Heart right ventricle (tissue), 16 donors: ENCODE measurements around the gene CEP128. TPM values are rescaled to one million over a fixed set of nuclear protein-coding genes. Genes with fewer than 3 reads are reported as not detected.

Source experiments
- ATAC-seq, 8 donors: fragments of 200-7000 bp; cut with Tn5 transposase; one replicate each; pipeline ENCODE4 v1.9.1; 2020; ENCODE audit warnings: mild to moderate bottlenecking in 8 of 8, moderate library complexity in 8 of 8, moderate number of reproducible peaks in 1 of 8
- DNase-seq, 2 donors: peaks; one replicate each; pipeline ENCODE4 v3.0.0-alpha.2; 2020
- H3K27ac ChIP-seq, 10 donors: fragments of 200-600 bp; sonication (generic) in 2 of 10; one replicate each; pipeline versions ENCODE4 v1.5.0 to v1.8.0; 2020 to 2022; ENCODE audit warnings: mild to moderate bottlenecking in 3 of 10
- H3K27me3 ChIP-seq, 7 donors: fragments of 200-600 bp; one replicate each; pipeline ENCODE4 v1.8.0; 2021 to 2022; ENCODE audit warnings: mild to moderate bottlenecking in 2 of 7
- H3K36me3 ChIP-seq, 9 donors: fragments of 200-600 bp; sonication (generic) in 1 of 9; one replicate each; pipeline versions ENCODE4 v1.5.0 to v1.8.0; 2020 to 2022; ENCODE audit warnings: mild to moderate bottlenecking in 2 of 9
- H3K4me1 ChIP-seq, 9 donors: fragments of 200-600 bp; sonication (generic) in 1 of 9; one replicate each; pipeline versions ENCODE4 v1.5.0 to v1.8.0; 2020 to 2022; ENCODE audit warnings: mild to moderate bottlenecking in 4 of 9
- H3K4me3 ChIP-seq, 10 donors: fragments of 200-600 bp; sonication (generic) in 2 of 10; one replicate each; pipeline versions ENCODE4 v1.5.0 to v1.8.0; 2020 to 2022; ENCODE audit warnings: mild to moderate bottlenecking in 7 of 10, moderate library complexity in 2 of 10
- H3K9me3 ChIP-seq, 11 donors: fragments of 200-600 bp in 10 of 11; sonication (generic) in 2 of 11; one replicate each; pipeline versions ENCODE4 v1.5.0 to v1.8.0; 2013 to 2022; ENCODE audit warnings: mild to moderate bottlenecking in 2 of 11, control low read depth in 1 of 11, moderate library complexity in 1 of 11
- CTCF ChIP-seq, 9 donors: fragments of 200-600 bp; sonication (generic) in 2 of 9; IDR thresholded peaks; one replicate each; pipeline versions ENCODE4 v1.5.0 to v1.8.0; 2021 to 2022; ENCODE audit warnings: antibody characterized with exemption in 9 of 9, mild to moderate bottlenecking in 5 of 9, moderate library complexity in 1 of 9
- whole genome bisulfite sequencing, 2 donors: extraction: QIAGEN DNeasy Blood & Tissue Kit; methylation state at CpG; one replicate each; pipeline ENCODE4 v1.1.7; 2013; ENCODE audit warnings: inconsistent platforms in 1 of 2; 5-methylcytosine and 5-hydroxymethylcytosine counted together
- intact Hi-C, 10 donors: fragments of 100-400 bp; cut with DNase I; formaldehyde crosslinking; loops; one replicate each; pipeline versions ENCODE4 v1.11.1 to v1.14.2; 2022
- polyA plus RNA-seq, 2 donors: library from polyadenylated mRNA; stranded (reverse); fragments of 200-250 nt; gene quantifications; one replicate each; pipeline ENCODE4 v1.2.3, GENCODE V29; 2013
- total RNA-seq, 10 donors: library from RNA; stranded (reverse); fragmentation: NEBNext Ultra II Directional in 3 of 10; extraction: Animal tissue kit (Norgen Biotek cat#: 25700) in 3 of 10; gene quantifications; one replicate each; pipeline versions ENCODE4 v1.2.1 to v1.2.4, GENCODE V29; 2021 to 2023
- donor health status: Arrhythmogenic right ventricular cardiomyopathy.
- donor health status: ischemic (EF 13 %, LVEDD 7.1; RV severe dilation, severe dysfunction).
- donor health status: healthy with polysubstance abuse.
- donor health status: DM: no; HTN: yes; CAD: no.
- donor health status: DM: no; HTN: no; CAD: no.
- donor health status: ischemic (EF 25% LVEDD 6.9; RV normal size, moderate dysfunction).
- donor health status: ischemic (EF 25% LVEDD 5.7; RV mildly dilated, moderate dysfunction).
- donor health status: healthy.
- donor health status: DM: yes; HTN: yes; CAD: no.
- donor health status: Ischemic cardiomyopathy.
- donor health status: ischemic (EF 35%, LVEDD 5.7; RV mildly dilated, moderate dysfunction).
- donor health status: nonischemic (EF 11% LVEDD 7.7; RV severe dilation, severe dysfunction).
- donor health status: DM: yes; HTN: yes; CAD: no.
- donor health status: PGD.
- donor health status: ischemic (EF 29% LVEDD 5.4; RV normal size, mild dysfunction).
- donor health status: nonischemic (EF 23%, LVEDD 6.1; RV moderate dilation, normal function).

The CEP128 gene
- total and polyA plus RNA-seq, 12 donors: 0.93 to 4.9 (median 3.3) TPM

- ATAC-seq (no peak), DNase-seq (no peak)
- intact Hi-C loops: no loop called here
- Histone ChIP-seq H3K27me3 (no peaks in the 10 kb centered on the region), H3K27ac (no peak overlapping the region), H3K9me3 (no peaks in the 10 kb centered on the region), H3K36me3 (no peaks in the 10 kb centered on the region), H3K4me3 (no peak overlapping the region), H3K4me1 (no peaks in the 10 kb centered on the region)
- 91 to 96% methylated on average over 4 of the region's 4 CpGs for WGBS, 2 donors
- no peak for TF ChIP-seq CTCF (IDR thresholded peaks at IDR 0.05)
These were observed 245.7 kb downstream of the CEP128 start for GRCh38 chr14:80695869-80696268.

GRCh38 chr14:80692903-80693302 is 248.6 kb downstream of the CEP128 start:
- no peaks in the 10 kb centered on the region for H3K9me3 ChIP-seq
- no peak overlapping the region for H3K4me3 ChIP-seq
- H3K36me3 ChIP-seq: no peaks in the 10 kb centered on the region
- WGBS, 2 donors: 71 to 94% methylated on average over 3 of the region's 3 CpGs
- no peak for TF ChIP-seq CTCF (IDR thresholded peaks at IDR 0.05)
- H3K27me3 ChIP-seq: no peaks in the 10 kb centered on the region
- H3K4me1 ChIP-seq: no peaks in the 10 kb centered on the region
- H3K27ac ChIP-seq: no peak overlapping the region
- intact Hi-C loops: no loop called here
- no peak for DNase-seq
- no peak for ATAC-seq

- no peak for TF ChIP-seq CTCF (IDR thresholded peaks at IDR 0.05)
- no peak overlapping the region for H3K4me3 ChIP-seq
- H3K9me3 ChIP-seq: peaks cover 0 to 78% (median 16%) of the 10 kb centered on the region in 11 donors
- no peaks in the 10 kb centered on the region for H3K36me3 ChIP-seq
- DNase-seq (no peak), ATAC-seq (no peak)
- H3K27ac ChIP-seq: no peak overlapping the region
- intact Hi-C loops: no loop called here
- 97 to 98% methylated on average over 3 of the region's 3 CpGs for WGBS, 2 donors
- H3K27me3 ChIP-seq: no peaks in the 10 kb centered on the region
- H3K4me1 ChIP-seq: no peaks in the 10 kb centered on the region
These were observed 259.9 kb downstream of the CEP128 start for GRCh38 chr14:80681651-80682050.

GRCh38 chr14:80679273-80679672 is 262.3 kb downstream of the CEP128 start:
- intact Hi-C loops: no loop called here
- ATAC-seq (no peak), DNase-seq (no peak)
- no peak for TF ChIP-seq CTCF (IDR thresholded peaks at IDR 0.05)
- Histone ChIP-seq H3K4me3 (no peak overlapping the region), H3K9me3 (peaks cover 0 to 55% (median 8%) of the 10 kb centered on the region in 11 donors), H3K27me3 (no peaks in the 10 kb centered on the region), H3K4me1 (no peaks in the 10 kb centered on the region), H3K27ac (no peak overlapping the region), H3K36me3 (no peaks in the 10 kb centered on the region)
- 81 to 93% methylated on average over 5 of the region's 5 CpGs for WGBS, 2 donors
